Brain microvascular endothelial cell (primary cell): ENCODE measurements around the gene KCNK18.

Experiments used
- DNase-seq: peaks from one replicate; pipeline ENCODE4 v3.0.0-alpha.2; 2020
- H3K27ac ChIP-seq: fragments of 250-450 bp; sonication (Bioruptor Pico); 2 replicates; pipeline ENCODE4 v1.5.1; 2020; ENCODE audit warnings: mild to moderate bottlenecking, moderate library complexity
- H3K27me3 ChIP-seq: fragments of 250-450 bp; sonication (Bioruptor Pico); replicated peaks from 2 replicates; pipeline ENCODE4 v1.5.1; 2020; ENCODE audit warnings: mild to moderate bottlenecking
- H3K36me3 ChIP-seq: fragments of 250-450 bp; sonication (Bioruptor Pico); replicated peaks from 2 replicates; pipeline ENCODE4 v1.5.1; 2020; ENCODE audit warnings: mild to moderate bottlenecking
- H3K4me3 ChIP-seq: 2 replicates; pipeline ENCODE4 v1.5.1; 2011; ENCODE audit warnings: low read depth, mild to moderate bottlenecking, control low read depth, low read length, moderate library complexity
- in situ Hi-C: cut with HindIII; loops from 2 replicates; pipeline ENCODE4 v1.10.0; 2017; ENCODE audit warnings: low sequenced_read_pairs, low pct_ligation_motif_present
- TF ChIP-seq, protein P1 (sequence below): IDR thresholded peaks from 2 replicates; pipeline ENCODE4 v1.5.1; 2011; ENCODE audit warnings: low read depth, mild to moderate bottlenecking, moderate library complexity, low read length, control low read depth, inconsistent platforms; ENCODE audit errors: missing control alignments

The KCNK18 gene

DNA sequence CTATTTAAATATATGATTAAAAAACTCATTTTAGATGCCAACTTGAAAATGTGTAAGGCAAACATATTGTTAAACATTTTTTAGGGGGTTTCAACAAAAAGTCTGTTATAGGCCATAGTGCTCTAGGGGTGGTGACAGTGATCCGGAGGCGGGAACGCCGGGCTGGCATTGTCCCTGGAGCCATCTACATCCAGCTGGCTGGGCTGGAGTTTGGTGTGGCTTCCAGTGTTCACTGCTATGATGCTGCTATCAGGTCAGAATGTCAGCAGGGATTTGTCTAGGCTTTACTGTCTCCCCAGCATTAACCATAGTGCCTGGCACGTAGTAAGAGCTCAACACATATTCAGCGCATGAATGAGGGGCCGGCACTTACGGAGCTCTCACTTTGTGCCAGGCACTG is 41.8 kb downstream of the KCNK18 start:
- TF ChIP-seq, protein P1, sequence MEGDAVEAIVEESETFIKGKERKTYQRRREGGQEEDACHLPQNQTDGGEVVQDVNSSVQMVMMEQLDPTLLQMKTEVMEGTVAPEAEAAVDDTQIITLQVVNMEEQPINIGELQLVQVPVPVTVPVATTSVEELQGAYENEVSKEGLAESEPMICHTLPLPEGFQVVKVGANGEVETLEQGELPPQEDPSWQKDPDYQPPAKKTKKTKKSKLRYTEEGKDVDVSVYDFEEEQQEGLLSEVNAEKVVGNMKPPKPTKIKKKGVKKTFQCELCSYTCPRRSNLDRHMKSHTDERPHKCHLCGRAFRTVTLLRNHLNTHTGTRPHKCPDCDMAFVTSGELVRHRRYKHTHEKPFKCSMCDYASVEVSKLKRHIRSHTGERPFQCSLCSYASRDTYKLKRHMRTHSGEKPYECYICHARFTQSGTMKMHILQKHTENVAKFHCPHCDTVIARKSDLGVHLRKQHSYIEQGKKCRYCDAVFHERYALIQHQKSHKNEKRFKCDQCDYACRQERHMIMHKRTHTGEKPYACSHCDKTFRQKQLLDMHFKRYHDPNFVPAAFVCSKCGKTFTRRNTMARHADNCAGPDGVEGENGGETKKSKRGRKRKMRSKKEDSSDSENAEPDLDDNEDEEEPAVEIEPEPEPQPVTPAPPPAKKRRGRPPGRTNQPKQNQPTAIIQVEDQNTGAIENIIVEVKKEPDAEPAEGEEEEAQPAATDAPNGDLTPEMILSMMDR: no peak
- no peak for DNase-seq
- Histone ChIP-seq H3K27ac (no peak overlapping the region), H3K4me3 (no peak overlapping the region), H3K36me3 (no peaks in the 10 kb centered on the region), H3K27me3 (peaks cover 28% of the 10 kb centered on the region)
- in situ Hi-C loops: no loop called here

GRCh38 chr10:117239721-117240620 is 42.7 kb downstream of the KCNK18 start:
- peaks cover 28% of the 10 kb centered on the region for H3K27me3 ChIP-seq
- DNase-seq: no peak
- H3K4me3 ChIP-seq: no peak overlapping the region
- no peaks in the 10 kb centered on the region for H3K36me3 ChIP-seq
- no peak overlapping the region for H3K27ac ChIP-seq
- in situ Hi-C loops: no loop called here
- TF ChIP-seq, protein P1: no peak

GRCh38 chr10:117240621-117241529 is 43.6 kb downstream of the KCNK18 start, which contains the start of gene SLC18A2:
Gene SLC18A2, plus strand, starts transcription at chr10:117241114. Its CDS starts 580 bp downstream, at chr10:117241694.
- H3K27me3 ChIP-seq: peaks cover 28% of the 10 kb centered on the region
- in situ Hi-C loops: no loop called here

GRCh38 chr10:117241541-117242462 is 44.5 kb downstream of the KCNK18 start:
- in situ Hi-C loops: no loop called here
- Histone ChIP-seq H3K4me3 (no peak overlapping the region), H3K27ac (no peak overlapping the region), H3K36me3 (no peaks in the 10 kb centered on the region), H3K27me3 (peaks cover 28% of the 10 kb centered on the region)
- no peak for DNase-seq
- TF ChIP-seq, protein P1: no peak

More at GRCh38 chr10:117240621-117241529, 43.6 kb downstream of the KCNK18 start, which contains the start of gene SLC18A2:
- TF ChIP-seq, protein P1: no peak
- Histone ChIP-seq H3K27ac (no peak within 1 kb of the TSS), H3K36me3 (no peaks in the 10 kb centered on the region), H3K4me3 (no peak within 1 kb of the TSS)
- DNase-seq: no peak

DNA sequence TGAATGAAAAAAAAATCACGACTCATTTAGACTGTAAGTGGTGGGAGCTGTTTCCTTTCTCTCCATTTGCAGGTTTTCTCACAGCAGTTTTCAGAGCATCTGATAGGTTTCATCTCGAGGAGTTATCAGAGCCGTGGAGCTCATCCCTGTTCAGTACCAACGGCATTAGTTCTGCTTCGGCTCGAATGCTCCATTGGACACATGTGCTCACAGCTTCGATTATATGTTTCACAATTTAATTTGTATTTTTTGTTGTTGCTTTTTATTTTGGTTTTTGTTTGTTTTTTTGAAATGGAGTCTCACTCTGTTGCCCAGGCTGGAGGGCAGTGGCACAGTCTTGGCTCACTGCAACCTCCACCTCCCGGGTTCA is 45.2 kb downstream of the KCNK18 start:
- TF ChIP-seq, protein P1: no peak
- no peaks in the 10 kb centered on the region for H3K36me3 ChIP-seq
- in situ Hi-C loops: no loop called here
- no peak overlapping the region for H3K4me3 ChIP-seq
- H3K27ac ChIP-seq: no peak overlapping the region
- H3K27me3 ChIP-seq: peaks cover 28% of the 10 kb centered on the region
- DNase-seq: no peak
